Heart left ventricle (tissue), 13 donors: ENCODE data around the gene IL1RN.

Experiments used
- CTCF ChIP-seq, 12 donors: fragments of 200-600 bp; sonication (generic) in 4 of 12; IDR thresholded peaks; one replicate each; pipeline versions ENCODE4 v1.5.0 to v1.8.0; 2018 to 2022; ENCODE audit warnings: antibody characterized with exemption in 12 of 12, mild to moderate bottlenecking in 5 of 12
- POLR2A ChIP-seq, 2 donors: fragments of 450-650 bp; IDR thresholded peaks; one replicate each; pipeline ENCODE4 v1.6.1; 2017; ENCODE audit warnings: antibody characterized with exemption in 2 of 2, mild to moderate bottlenecking in 2 of 2, moderate library complexity in 2 of 2
- donor health status: ischemic (EF 13 %, LVEDD 7.1; RV severe dilation, severe dysfunction).
- donor health status: DM: no; HTN: yes; CAD: no.
- donor health status: DM: no; HTN: no; CAD: no.
- donor health status: ischemic (EF 25% LVEDD 6.9; RV normal size, moderate dysfunction).
- donor health status: ischemic (EF 25% LVEDD 5.7; RV mildly dilated, moderate dysfunction).
- donor health status: ischemic (EF 35%, LVEDD 5.7; RV mildly dilated, moderate dysfunction).
- donor health status: nonischemic (EF 11% LVEDD 7.7; RV severe dilation, severe dysfunction).
- donor health status: DM: yes; HTN: yes; CAD: no.
- donor health status: PGD.
- donor health status: ischemic (EF 29% LVEDD 5.4; RV normal size, mild dysfunction).
- donor health status: nonischemic (EF 23%, LVEDD 6.1; RV moderate dilation, normal function).

- TF ChIP-seq CTCF (IDR thresholded peaks at IDR 0.05), result no peak
- TF ChIP-seq POLR2A (IDR thresholded peaks at IDR 0.05), result no peak
Measured at GRCh38 chr2:113078350-113078839, 49.0 kb upstream of the IL1RN start.
